DOHH2 (cell line): ENCODE measurements around the gene THRAP3.
"Not testable (repeated sequence)": the region's sequence is repeated elsewhere in the genome, so short reads cannot be mapped to it uniquely, and the experiment has no call there.

Experiments used
- H3F3A ChIP-seq: fragments of 200-600 bp; sonication (generic), shearing (Covaris generic); 2 replicates; pipeline ENCODE4 v1.6.0; 2016; ENCODE audit warnings: antibody characterized with exemption, mild to moderate bottlenecking; ENCODE audit not compliant: control insufficient read depth, insufficient read depth
- H3K27ac ChIP-seq: fragments of 200-600 bp; sonication (generic); 2 replicates; pipeline ENCODE4 v1.5.1; 2014; ENCODE audit warnings: low read depth, mild to moderate bottlenecking, low read length, moderate library complexity
- H3K27me3 ChIP-seq: fragments of 200-600 bp; sonication (generic); 2 replicates; pipeline ENCODE4 v1.6.1; 2014; ENCODE audit warnings: mild to moderate bottlenecking, low read length, mixed read lengths; ENCODE audit not compliant: control insufficient read depth
- H3K36me3 ChIP-seq: fragments of 200-600 bp; sonication (generic); 2 replicates; pipeline ENCODE4 v1.6.1; 2014; ENCODE audit warnings: mild to moderate bottlenecking, low read length, moderate library complexity, mixed read lengths; ENCODE audit not compliant: control insufficient read depth
- H3K4me1 ChIP-seq: fragments of 200-600 bp; sonication (generic); 2 replicates; pipeline ENCODE4 v1.6.1; 2014; ENCODE audit warnings: mild to moderate bottlenecking, low read length, mixed read lengths; ENCODE audit not compliant: control insufficient read depth
- H3K4me2 ChIP-seq: fragments of 200-600 bp; sonication (generic); 2 replicates; pipeline ENCODE4 v1.6.0; 2014; ENCODE audit warnings: mild to moderate bottlenecking, low read length, moderate library complexity
- H3K4me3 ChIP-seq: fragments of 200-600 bp; sonication (generic); 2 replicates; pipeline ENCODE4 v1.5.1; 2014; ENCODE audit warnings: mild to moderate bottlenecking, low read length, mixed read lengths
- H3K79me2 ChIP-seq: fragments of 200-600 bp; sonication (generic); 2 replicates; pipeline ENCODE4 v1.6.1; 2014; ENCODE audit warnings: mild to moderate bottlenecking, low read length, mixed read lengths; ENCODE audit not compliant: control insufficient read depth
- H3K9me2 ChIP-seq: fragments of 200-600 bp; sonication (generic); replicated peaks from 2 replicates; pipeline ENCODE4 v1.6.1; 2014; ENCODE audit warnings: mild to moderate bottlenecking, low read length, mixed read lengths; ENCODE audit not compliant: control insufficient read depth
- H3K9me3 ChIP-seq: fragments of 200-600 bp; sonication (generic); 2 replicates; pipeline ENCODE4 v1.6.1; 2014; ENCODE audit warnings: antibody characterized with exemption, low read length, mixed read lengths; ENCODE audit not compliant: control insufficient read depth, insufficient read depth
- H4K20me1 ChIP-seq: fragments of 200-600 bp; sonication (generic); 2 replicates; pipeline ENCODE4 v1.6.0; 2014; ENCODE audit warnings: low read depth, mild to moderate bottlenecking, antibody characterized with exemption, low read length, moderate library complexity; ENCODE audit not compliant: control insufficient read depth, insufficient read depth
- EZH2phosphoT487 ChIP-seq: fragments of 200-600 bp; sonication (generic); IDR thresholded peaks from 2 replicates; pipeline ENCODE4 v1.6.1; 2017; ENCODE audit warnings: borderline replicate concordance, mild to moderate bottlenecking, antibody characterized with exemption, low read length, moderate library complexity, mixed read lengths
- TF ChIP-seq, protein P1 (sequence below): fragments of 200-600 bp; sonication (generic); IDR thresholded peaks from one replicate; pipeline ENCODE4 v1.5.1; 2014; ENCODE audit warnings: antibody characterized with exemption, mild to moderate bottlenecking, low read depth, low read length; ENCODE audit not compliant: poor library complexity, severe bottlenecking

THRAP3 gene

GRCh38 chr1:36187800-36188593, 36.2 kb upstream of the THRAP3 start:
- no peaks in the 10 kb centered on the region for H3K9me3 ChIP-seq
- H3K4me1 ChIP-seq = peaks cover 11% of the 10 kb centered on the region
- no peaks in the 10 kb centered on the region for H3K36me3 ChIP-seq
- no peaks in the 10 kb centered on the region for H4K20me1 ChIP-seq
- no peak overlapping the region for H3K4me2 ChIP-seq
- 0 out of 2 replicates have a peak, but pooled peaks cover 2% of the 10 kb centered on the region for H3F3A ChIP-seq
- TF ChIP-seq, protein P1, sequence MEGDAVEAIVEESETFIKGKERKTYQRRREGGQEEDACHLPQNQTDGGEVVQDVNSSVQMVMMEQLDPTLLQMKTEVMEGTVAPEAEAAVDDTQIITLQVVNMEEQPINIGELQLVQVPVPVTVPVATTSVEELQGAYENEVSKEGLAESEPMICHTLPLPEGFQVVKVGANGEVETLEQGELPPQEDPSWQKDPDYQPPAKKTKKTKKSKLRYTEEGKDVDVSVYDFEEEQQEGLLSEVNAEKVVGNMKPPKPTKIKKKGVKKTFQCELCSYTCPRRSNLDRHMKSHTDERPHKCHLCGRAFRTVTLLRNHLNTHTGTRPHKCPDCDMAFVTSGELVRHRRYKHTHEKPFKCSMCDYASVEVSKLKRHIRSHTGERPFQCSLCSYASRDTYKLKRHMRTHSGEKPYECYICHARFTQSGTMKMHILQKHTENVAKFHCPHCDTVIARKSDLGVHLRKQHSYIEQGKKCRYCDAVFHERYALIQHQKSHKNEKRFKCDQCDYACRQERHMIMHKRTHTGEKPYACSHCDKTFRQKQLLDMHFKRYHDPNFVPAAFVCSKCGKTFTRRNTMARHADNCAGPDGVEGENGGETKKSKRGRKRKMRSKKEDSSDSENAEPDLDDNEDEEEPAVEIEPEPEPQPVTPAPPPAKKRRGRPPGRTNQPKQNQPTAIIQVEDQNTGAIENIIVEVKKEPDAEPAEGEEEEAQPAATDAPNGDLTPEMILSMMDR = peak; percentile 78
- TF ChIP-seq EZH2phosphoT487 = no peak
- no peaks in the 10 kb centered on the region for H3K9me2 ChIP-seq
- no peak overlapping the region for H3K4me3 ChIP-seq
- no peaks in the 10 kb centered on the region for H3K27me3 ChIP-seq
- no peaks in the 10 kb centered on the region for H3K79me2 ChIP-seq
- H3K27ac ChIP-seq = no peak overlapping the region

- H3K4me3 ChIP-seq, H3F3A ChIP-seq, H3K4me2 ChIP-seq, H3K79me2 ChIP-seq, H3K9me3 ChIP-seq, H4K20me1 ChIP-seq, H3K9me2 ChIP-seq, H3K27ac ChIP-seq, H3K36me3 ChIP-seq: not testable (repeated sequence)
- peaks cover 16% of the 10 kb centered on the region for H3K4me1 ChIP-seq
- H3K27me3 ChIP-seq = peaks cover 15% of the 10 kb centered on the region
Observed at GRCh38 chr1:36196805-36197204, 27.4 kb upstream of the THRAP3 start.

DNA sequence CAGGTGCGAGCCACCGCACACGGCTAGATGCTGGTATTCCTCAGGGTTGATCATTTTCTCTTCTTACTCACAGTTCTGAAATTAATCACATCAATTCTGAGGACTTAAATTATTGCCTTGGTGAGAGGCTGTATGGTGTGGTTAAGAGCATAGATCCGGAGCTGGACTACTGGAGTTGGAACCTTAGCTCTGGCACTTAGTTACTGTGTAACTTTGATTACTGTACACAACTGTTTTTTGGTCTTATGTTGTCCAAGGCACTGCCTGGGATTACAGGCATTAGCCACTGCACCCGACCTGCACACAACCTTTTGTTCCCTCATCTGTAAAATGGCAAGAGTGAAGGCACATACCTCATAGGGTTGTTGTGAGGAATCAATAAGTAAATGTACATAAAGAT, 25.6 kb upstream of the THRAP3 start:
- TF ChIP-seq, protein P1 = no peak
- no peak for TF ChIP-seq EZH2phosphoT487

DNA sequence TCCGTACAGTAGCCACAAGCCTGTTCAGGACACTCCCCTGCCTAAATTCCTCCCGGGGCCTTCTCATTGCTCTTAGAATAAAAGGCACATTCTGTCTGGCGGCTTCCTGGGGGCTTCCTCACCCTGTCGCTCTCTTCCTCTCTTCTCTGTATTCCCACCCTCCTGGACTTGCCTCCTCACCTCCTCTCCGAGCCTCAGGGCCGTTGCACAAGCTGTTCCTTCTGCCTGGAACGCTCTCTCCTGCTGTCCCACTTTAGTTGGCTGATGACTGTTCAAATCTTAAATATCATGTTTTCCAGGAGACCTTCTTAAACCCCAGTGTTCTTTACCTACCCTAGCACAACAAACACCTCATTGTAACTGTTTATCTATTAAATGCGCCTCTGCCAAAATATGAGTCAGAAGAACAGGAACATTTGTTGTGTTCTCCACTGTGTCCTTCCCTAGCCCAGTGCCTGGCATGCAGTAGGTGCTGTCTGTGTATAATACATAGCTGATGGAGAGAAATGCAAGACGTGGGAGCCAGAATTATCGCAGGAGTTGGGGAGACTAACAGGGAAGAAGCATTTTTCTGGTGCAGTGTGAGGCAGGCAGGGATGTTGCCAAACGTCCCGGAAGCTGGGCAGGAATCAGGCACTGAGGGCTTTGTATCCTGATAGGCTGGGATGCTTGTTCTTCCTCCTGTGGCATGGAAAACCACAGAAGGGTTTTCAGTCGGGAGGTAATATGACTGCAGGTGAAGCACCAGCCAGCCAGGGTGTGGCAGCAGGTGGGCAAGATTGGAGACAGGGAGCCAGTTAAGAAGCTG, 24.1 kb upstream of the THRAP3 start:
- H3K4me2 ChIP-seq = no peak overlapping the region
- H3K4me1 ChIP-seq = peaks cover 12% of the 10 kb centered on the region
- H3K36me3 ChIP-seq = no peaks in the 10 kb centered on the region
- no peaks in the 10 kb centered on the region for H3K9me2 ChIP-seq
- H3K79me2 ChIP-seq = no peaks in the 10 kb centered on the region
- no peaks in the 10 kb centered on the region for H4K20me1 ChIP-seq
- no peak overlapping the region for H3K27ac ChIP-seq
- no peaks in the 10 kb centered on the region for H3F3A ChIP-seq
- no peaks in the 10 kb centered on the region for H3K9me3 ChIP-seq
- TF ChIP-seq, protein P1 = no peak
- no peak for TF ChIP-seq EZH2phosphoT487
- H3K27me3 ChIP-seq = peaks cover 15% of the 10 kb centered on the region
- H3K4me3 ChIP-seq = no peak overlapping the region

More for the DNA sequence above, 25.6 kb upstream of the THRAP3 start:
- Histone ChIP-seq H3K27me3 (peaks cover 15% of the 10 kb centered on the region), H4K20me1 (no peaks in the 10 kb centered on the region), H3K36me3 (no peaks in the 10 kb centered on the region), H3K4me2 (no peak overlapping the region), H3K4me3 (no peak overlapping the region), H3K27ac (no peak overlapping the region), H3K79me2 (no peaks in the 10 kb centered on the region), H3F3A (no peaks in the 10 kb centered on the region), H3K4me1 (peaks cover 16% of the 10 kb centered on the region), H3K9me3 (no peaks in the 10 kb centered on the region), H3K9me2 (no peaks in the 10 kb centered on the region)
